WTC11 (cell line): Measurements from ENCODE around the gene LIN7A.

Experiments
- ATF2 ChIP-seq: sonication (generic); formaldehyde crosslinking; IDR thresholded peaks from 2 replicates; pipeline ENCODE4 v1.8.1; 2022; ENCODE audit warnings: low read depth, missing genetic modification reagents, borderline replicate concordance
- CTCF ChIP-seq: fragments of 200-600 bp; IDR thresholded peaks from 2 replicates; pipeline ENCODE4 v1.8.0; 2022; ENCODE audit warnings: antibody characterized with exemption
- E2F1 ChIP-seq: sonication (generic); formaldehyde crosslinking; IDR thresholded peaks from 2 replicates; pipeline ENCODE4 v1.8.0; 2022; ENCODE audit warnings: mild to moderate bottlenecking, missing genetic modification reagents
- IRF1 ChIP-seq: sonication (generic); formaldehyde crosslinking; IDR thresholded peaks from 2 replicates; pipeline ENCODE4 v1.8.0; 2023; ENCODE audit warnings: missing genetic modification reagents
- MAX ChIP-seq: sonication (generic); formaldehyde crosslinking; IDR thresholded peaks from 2 replicates; pipeline ENCODE4 v1.8.0; 2022; ENCODE audit warnings: mild to moderate bottlenecking, missing genetic modification reagents
- SP1 ChIP-seq: sonication (generic); formaldehyde crosslinking; conservative IDR thresholded peaks from 2 replicates; pipeline ENCODE4 v1.8.1; 2022; ENCODE audit warnings: missing genetic modification reagents
- TCF7 ChIP-seq: sonication (generic); formaldehyde crosslinking; IDR thresholded peaks from 2 replicates; pipeline ENCODE4 v1.8.0; 2022; ENCODE audit warnings: mild to moderate bottlenecking, low read depth, missing genetic modification reagents, moderate library complexity
- TP53 ChIP-seq: sonication (generic); formaldehyde crosslinking; IDR thresholded peaks from 2 replicates; pipeline ENCODE4 v1.8.1; 2023; ENCODE audit warnings: mild to moderate bottlenecking, missing genetic modification reagents
- ZNF263 ChIP-seq: sonication (generic); formaldehyde crosslinking; IDR thresholded peaks from 2 replicates; pipeline ENCODE4 v1.8.1; 2022; ENCODE audit warnings: low read depth, mild to moderate bottlenecking, moderate library complexity, missing genetic modification reagents

- no peak for TF ChIP-seq MAX
- TF ChIP-seq E2F1 (CRISPR knock-in tag): no peak
- TF ChIP-seq TP53 (CRISPR knock-in tag): no peak
- no peak for TF ChIP-seq CTCF
- no peak for TF ChIP-seq IRF1 (CRISPR knock-in tag)
- no peak for TF ChIP-seq ZNF263
- TF ChIP-seq ATF2 (CRISPR knock-in tag): no peak
- no peak for TF ChIP-seq TCF7
- TF ChIP-seq SP1 (CRISPR knock-in tag): no peak
Measured at GRCh38 chr12:80818878-80819277, 118.9 kb downstream of the LIN7A start.
